NB4 (cell line): ENCODE measurements around the gene INF2.

Experiments
- DNase-seq: peaks from one replicate; pipeline ENCODE4 v3.0.0; 2010; ENCODE audit warnings: low read depth
- H3K4me3 ChIP-seq: one replicate; pipeline ENCODE4 v1.5.1; 2011; ENCODE audit warnings: mild to moderate bottlenecking, low read depth, low read length, moderate library complexity
- MYC ChIP-seq: IDR thresholded peaks from 2 replicates; pipeline ENCODE4 v1.6.1; 2011; ENCODE audit warnings: low read depth, low read length
- POLR2A ChIP-seq: IDR thresholded peaks from 2 replicates; pipeline ENCODE4 v1.6.1; 2011; ENCODE audit warnings: mild to moderate bottlenecking; ENCODE audit not compliant: insufficient read length; ENCODE audit errors: extremely low read depth
- TF ChIP-seq, protein P1 (sequence below): IDR thresholded peaks from 2 replicates; pipeline ENCODE4 v1.6.1; 2011; ENCODE audit warnings: low read depth, low read length
- TF ChIP-seq, protein P2 (sequence below): IDR thresholded peaks from one replicate; pipeline ENCODE4 v1.5.1; 2012; ENCODE audit warnings: low read depth, low read length

INF2 gene

DNA sequence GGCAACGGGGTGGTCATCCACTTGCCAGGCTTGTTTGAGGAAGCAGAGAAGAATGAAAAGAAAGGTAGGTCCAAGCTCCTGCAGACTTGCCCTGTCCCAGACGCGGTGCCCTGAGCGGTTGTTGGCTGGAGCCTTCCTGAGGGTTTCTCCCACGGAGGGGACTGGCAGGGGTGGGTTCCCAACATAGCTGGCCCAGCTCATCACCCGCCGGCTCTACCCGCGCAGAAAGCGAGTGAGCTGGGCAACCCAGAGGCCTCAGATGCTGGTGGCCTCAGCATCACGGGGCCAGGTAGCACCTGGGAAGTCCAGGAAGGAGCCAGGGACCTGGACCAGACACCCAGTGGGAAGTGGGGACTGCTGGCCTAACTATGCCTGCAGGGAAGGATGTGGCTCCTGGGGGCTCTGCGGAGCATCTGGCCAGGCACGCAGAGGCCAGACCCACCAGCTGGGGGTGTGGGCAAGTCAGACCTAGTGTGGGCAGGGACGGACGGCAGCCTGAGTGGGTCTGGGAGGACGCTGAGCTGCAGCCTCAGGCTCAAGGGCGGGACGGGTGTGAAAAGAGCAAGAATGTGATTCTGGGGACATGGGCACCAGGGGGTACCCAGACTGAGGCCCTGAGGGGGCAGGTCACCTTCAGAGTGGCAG, 49.1 kb downstream of the INF2 start:
- no peak for DNase-seq

DNA sequence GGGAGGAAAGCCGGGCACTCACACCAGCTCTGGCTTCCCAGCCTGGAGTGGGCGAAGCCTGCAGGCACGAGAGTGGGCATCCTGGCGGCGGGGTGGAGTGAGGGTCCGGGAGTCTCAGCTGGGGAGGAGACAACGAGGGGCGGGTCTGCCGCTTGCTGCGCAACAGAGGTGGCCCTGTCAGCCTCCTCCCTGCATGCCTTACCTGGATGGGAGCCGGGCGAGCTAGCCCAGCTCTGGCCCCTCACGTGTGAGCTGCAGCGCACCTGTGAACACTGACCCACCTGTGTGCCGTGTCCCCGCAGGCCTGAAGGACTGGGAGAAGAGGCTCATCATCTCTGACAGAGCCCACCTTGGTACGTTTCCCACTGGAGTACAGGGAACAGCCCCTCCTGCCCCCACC, 49.6 kb downstream of the INF2 start:
- no peak overlapping the region for H3K4me3 ChIP-seq
- no peak for DNase-seq
- TF ChIP-seq, protein P1, sequence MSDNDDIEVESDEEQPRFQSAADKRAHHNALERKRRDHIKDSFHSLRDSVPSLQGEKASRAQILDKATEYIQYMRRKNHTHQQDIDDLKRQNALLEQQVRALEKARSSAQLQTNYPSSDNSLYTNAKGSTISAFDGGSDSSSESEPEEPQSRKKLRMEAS: no peak
- TF ChIP-seq, protein P2, sequence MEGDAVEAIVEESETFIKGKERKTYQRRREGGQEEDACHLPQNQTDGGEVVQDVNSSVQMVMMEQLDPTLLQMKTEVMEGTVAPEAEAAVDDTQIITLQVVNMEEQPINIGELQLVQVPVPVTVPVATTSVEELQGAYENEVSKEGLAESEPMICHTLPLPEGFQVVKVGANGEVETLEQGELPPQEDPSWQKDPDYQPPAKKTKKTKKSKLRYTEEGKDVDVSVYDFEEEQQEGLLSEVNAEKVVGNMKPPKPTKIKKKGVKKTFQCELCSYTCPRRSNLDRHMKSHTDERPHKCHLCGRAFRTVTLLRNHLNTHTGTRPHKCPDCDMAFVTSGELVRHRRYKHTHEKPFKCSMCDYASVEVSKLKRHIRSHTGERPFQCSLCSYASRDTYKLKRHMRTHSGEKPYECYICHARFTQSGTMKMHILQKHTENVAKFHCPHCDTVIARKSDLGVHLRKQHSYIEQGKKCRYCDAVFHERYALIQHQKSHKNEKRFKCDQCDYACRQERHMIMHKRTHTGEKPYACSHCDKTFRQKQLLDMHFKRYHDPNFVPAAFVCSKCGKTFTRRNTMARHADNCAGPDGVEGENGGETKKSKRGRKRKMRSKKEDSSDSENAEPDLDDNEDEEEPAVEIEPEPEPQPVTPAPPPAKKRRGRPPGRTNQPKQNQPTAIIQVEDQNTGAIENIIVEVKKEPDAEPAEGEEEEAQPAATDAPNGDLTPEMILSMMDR: no peak
- no peak for TF ChIP-seq POLR2A
- no peak for TF ChIP-seq MYC

More for the DNA sequence above, 49.1 kb downstream of the INF2 start:
- H3K4me3 ChIP-seq: no peak overlapping the region
- TF ChIP-seq MYC (no peak), POLR2A (no peak)
- TF ChIP-seq, protein P1: no peak
- TF ChIP-seq, protein P2: no peak

DNA sequence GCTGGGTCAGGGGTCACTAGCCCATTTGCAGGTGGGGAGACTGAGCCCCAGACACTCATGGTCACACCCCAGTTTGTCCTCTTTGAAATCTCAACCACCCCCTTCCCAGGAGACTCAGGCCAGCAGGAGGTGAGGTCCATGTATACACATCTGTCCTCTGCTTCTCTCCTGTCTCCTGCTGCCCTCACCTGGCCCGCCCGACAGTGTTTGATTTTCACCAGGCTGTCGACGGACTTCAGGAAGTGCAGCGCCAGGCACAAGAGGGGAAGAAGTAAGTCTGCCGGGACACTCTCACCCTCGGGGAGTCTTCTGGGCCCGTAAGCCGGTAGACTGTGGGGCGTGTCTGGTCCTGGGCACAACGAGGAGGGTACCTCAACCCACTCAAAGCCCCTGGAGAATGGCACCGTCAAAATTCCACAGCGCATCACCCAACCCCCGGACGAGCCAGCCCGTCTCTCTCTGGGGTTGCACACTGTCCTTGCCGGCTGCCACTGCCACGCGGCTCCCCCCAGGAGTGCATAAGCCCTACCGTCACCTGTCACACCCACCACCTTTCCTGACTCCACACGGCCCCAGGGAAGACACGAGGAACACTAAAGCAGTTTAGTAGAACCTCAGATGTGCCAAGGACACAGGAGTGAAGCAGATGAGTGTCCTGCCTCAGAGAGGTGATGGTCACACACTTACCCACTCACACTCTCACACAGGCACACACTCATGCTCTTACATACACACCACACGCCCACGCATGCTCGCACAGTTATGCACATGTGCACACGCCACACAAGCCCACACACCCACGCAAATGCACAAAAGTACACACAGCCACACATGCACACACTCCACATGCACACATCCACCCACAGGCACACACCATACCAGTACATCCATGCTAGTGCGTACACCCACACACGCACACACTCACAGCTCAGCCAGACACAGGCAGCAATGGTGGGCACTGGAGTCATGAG, 50.4 kb downstream of the INF2 start:
- TF ChIP-seq, protein P2: no peak
- TF ChIP-seq POLR2A (no peak), MYC (no peak)
- TF ChIP-seq, protein P1: no peak
- no peak for DNase-seq
- H3K4me3 ChIP-seq: no peak overlapping the region

DNA sequence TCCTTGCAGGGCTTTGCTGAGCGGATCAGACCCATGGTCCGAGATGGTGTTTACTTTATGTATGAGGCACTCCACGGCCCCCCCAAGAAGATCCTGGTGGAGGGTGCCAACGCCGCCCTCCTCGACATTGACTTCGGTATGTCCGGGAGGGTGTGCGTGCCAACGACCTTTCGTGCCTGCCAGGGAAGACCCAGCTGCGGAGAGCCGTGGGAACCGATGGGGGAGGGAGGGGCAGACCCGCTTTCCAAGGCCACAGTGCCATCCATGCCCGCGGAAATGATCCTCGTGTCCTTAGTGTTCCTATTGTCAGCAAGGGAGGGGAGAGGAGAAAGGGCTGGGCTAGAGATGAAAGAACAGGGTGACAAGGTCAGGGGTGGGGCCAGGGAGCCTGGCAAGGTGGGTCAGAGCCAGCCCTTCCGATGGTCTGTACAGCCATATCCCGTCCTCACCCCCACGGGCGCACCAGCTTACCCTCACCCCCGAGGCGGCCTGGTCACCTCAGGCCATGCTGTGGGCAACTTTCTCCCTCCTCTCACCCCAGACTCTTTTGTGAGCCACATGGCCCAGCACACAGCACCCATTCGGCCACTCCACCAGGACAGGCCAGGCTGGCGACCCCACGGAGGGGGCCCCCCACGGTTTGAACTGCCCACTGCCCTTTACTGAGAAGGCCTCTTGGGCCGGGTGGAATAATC, 51.8 kb downstream of the INF2 start:
- TF ChIP-seq, protein P2: no peak
- TF ChIP-seq POLR2A: no peak
- no peak for TF ChIP-seq MYC
- TF ChIP-seq, protein P1: no peak
- no peak for DNase-seq
- no peak overlapping the region for H3K4me3 ChIP-seq

DNA sequence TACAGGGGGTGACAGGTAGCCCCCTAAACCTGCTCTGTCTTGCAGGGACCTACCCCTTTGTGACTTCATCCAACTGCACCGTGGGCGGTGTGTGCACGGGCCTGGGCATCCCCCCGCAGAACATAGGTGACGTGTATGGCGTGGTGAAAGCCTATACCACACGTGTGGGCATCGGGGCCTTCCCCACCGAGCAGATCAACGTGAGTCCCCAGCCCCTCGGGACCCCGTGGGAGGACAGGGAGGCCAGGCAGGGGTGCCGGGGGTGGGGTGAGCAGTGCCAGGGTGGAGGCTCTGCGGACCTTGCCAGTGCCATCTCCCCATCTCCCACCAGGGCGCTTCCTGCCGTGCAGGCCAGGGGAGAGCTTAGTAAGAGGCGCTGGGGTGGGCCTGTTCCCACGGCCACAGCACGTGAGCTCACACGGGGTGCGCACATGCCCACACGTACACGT, 52.4 kb downstream of the INF2 start:
- H3K4me3 ChIP-seq: no peak overlapping the region
- DNase-seq: no peak
- TF ChIP-seq, protein P2: no peak
- no peak for TF ChIP-seq POLR2A
